PFSK-1 (cell line): Measurements from ENCODE around the gene FSTL4.

Experiments
- POLR2AphosphoS5 ChIP-seq: IDR thresholded peaks from 2 replicates; pipeline ENCODE4 v1.6.1; 2012; ENCODE audit warnings: low read depth, mild to moderate bottlenecking, control low read depth, low read length, moderate library complexity
- TAF1 ChIP-seq: IDR thresholded peaks from 2 replicates; pipeline ENCODE4 v1.6.1; 2012; ENCODE audit warnings: low read length, control low read depth, borderline replicate concordance; ENCODE audit not compliant: insufficient read depth

GRCh38 chr5:133638436-133638835 lies 26.1 kb upstream of the FSTL4 start:
- TF ChIP-seq POLR2AphosphoS5 = no peak
- no peak for TF ChIP-seq TAF1
